Gastrocnemius medialis (tissue), 4 donors: ENCODE measurements around the gene OR52J3.

Experiments
- POLR2A ChIP-seq, 2 donors: fragments of 450-650 bp; IDR thresholded peaks; one replicate each; pipeline ENCODE4 v1.6.1; 2017; ENCODE audit warnings: antibody characterized with exemption in 2 of 2, mild to moderate bottlenecking in 2 of 2, moderate library complexity in 2 of 2
- TF ChIP-seq, protein P1 (sequence below), 5 experiments: fragments of 450-650 bp in 3 of 5; fragments of 200-600 bp in 2 of 5; sonication (generic) in 2 of 5; IDR thresholded peaks in 4 of 5; conservative IDR thresholded peaks in 1 of 5; 1 replicate in 4 of 5; 2 replicates in 1 of 5; pipeline ENCODE4 v1.5.1; 2016 to 2019; ENCODE audit warnings: antibody characterized with exemption in 5 of 5, mild to moderate bottlenecking in 3 of 5, moderate library complexity in 3 of 5

DNA sequence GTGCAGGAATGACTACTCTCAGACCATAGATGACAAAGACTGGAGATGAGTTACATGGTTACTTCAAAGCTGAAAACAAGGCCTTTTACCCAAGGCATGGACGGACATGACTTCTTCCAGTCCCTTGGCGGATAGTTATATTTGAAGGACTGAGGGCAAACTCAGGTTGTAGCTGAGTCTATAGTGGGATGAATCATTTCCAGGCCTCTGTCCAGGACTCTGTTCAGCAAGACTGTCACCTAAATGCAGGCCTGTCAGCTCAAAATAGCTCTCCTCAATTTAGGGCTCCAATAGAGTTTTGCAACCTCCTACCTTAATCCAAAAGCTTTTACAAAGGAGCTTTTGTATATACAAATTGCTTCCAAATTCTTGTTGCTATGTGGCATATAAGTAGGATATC, 24.3 kb upstream of the OR52J3 start:
- TF ChIP-seq, protein P1, sequence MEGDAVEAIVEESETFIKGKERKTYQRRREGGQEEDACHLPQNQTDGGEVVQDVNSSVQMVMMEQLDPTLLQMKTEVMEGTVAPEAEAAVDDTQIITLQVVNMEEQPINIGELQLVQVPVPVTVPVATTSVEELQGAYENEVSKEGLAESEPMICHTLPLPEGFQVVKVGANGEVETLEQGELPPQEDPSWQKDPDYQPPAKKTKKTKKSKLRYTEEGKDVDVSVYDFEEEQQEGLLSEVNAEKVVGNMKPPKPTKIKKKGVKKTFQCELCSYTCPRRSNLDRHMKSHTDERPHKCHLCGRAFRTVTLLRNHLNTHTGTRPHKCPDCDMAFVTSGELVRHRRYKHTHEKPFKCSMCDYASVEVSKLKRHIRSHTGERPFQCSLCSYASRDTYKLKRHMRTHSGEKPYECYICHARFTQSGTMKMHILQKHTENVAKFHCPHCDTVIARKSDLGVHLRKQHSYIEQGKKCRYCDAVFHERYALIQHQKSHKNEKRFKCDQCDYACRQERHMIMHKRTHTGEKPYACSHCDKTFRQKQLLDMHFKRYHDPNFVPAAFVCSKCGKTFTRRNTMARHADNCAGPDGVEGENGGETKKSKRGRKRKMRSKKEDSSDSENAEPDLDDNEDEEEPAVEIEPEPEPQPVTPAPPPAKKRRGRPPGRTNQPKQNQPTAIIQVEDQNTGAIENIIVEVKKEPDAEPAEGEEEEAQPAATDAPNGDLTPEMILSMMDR (IDR thresholded peaks at IDR 0.05 in 4 of 5, conservative IDR thresholded peaks at IDR 0.05 in 1 of 5) = no peak
- TF ChIP-seq POLR2A (IDR thresholded peaks at IDR 0.05) = no peak
